OCI-LY3 (cell line): ENCODE measurements around the gene CRIM1.

Experiments used
- H2AFZ ChIP-seq: fragments of 200-600, 300-600 bp; shearing (Covaris generic); 2 replicates; pipeline ENCODE4 v1.6.0; 2014; ENCODE audit warnings: antibody characterized with exemption, low read depth, low read length
- H3K27ac ChIP-seq: fragments of 200-600, 300-600 bp; sonication (generic); 2 replicates; pipeline ENCODE4 v1.5.1; 2014; ENCODE audit warnings: mild to moderate bottlenecking, low read length, moderate library complexity, mixed read lengths
- H3K27me3 ChIP-seq: fragments of 200-600, 300-600 bp; sonication (generic); 2 replicates; pipeline ENCODE4 v1.6.1; 2014; ENCODE audit warnings: low read depth, low read length, mixed read lengths
- H3K36me3 ChIP-seq: fragments of 200-600, 300-600 bp; sonication (generic); replicated peaks from 2 replicates; pipeline ENCODE3; 2014; ENCODE audit warnings: low read depth, low read length, mixed read lengths
- H3K4me1 ChIP-seq: fragments of 300-600, 200-600 bp; sonication (generic); 2 replicates; pipeline ENCODE4 v1.6.1; 2014; ENCODE audit warnings: low read length, mixed read lengths
- H3K4me2 ChIP-seq: fragments of 200-600, 300-600 bp; sonication (generic); 2 replicates; pipeline ENCODE4 v1.6.1; 2014; ENCODE audit warnings: low read length, mixed read lengths
- H3K4me3 ChIP-seq: fragments of 300-600, 200-600 bp; sonication (generic); 2 replicates; pipeline ENCODE4 v1.5.1; 2014; ENCODE audit warnings: antibody characterized with exemption, mild to moderate bottlenecking, low read length, moderate library complexity
- H3K79me2 ChIP-seq: fragments of 300-600, 200-600 bp; shearing (Covaris generic); 2 replicates; pipeline ENCODE4 v1.6.1; 2014; ENCODE audit warnings: mild to moderate bottlenecking, low read length, mixed read lengths
- H3K9ac ChIP-seq: fragments of 300-600, 200-600 bp; shearing (Covaris generic); 2 replicates; pipeline ENCODE4 v1.6.0; 2014; ENCODE audit warnings: mild to moderate bottlenecking, low read length, moderate library complexity
- H3K9me3 ChIP-seq: fragments of 200-600, 300-600 bp; shearing (Covaris generic); 2 replicates; pipeline ENCODE4 v1.6.1; 2014; ENCODE audit warnings: low read length, mixed read lengths; ENCODE audit not compliant: insufficient read depth
- H4K20me1 ChIP-seq: fragments of 200-600, 300-600 bp; sonication (generic); 2 replicates; pipeline ENCODE4 v1.6.1; 2016; ENCODE audit warnings: low read length, mixed read lengths; ENCODE audit not compliant: insufficient read depth
- CTCF ChIP-seq: fragments of 200-600, 300-600 bp; sonication (generic); IDR thresholded peaks from 2 replicates; pipeline ENCODE4 v1.5.1; 2014; ENCODE audit warnings: antibody characterized with exemption, low read length, low read depth
- EZH2phosphoT487 ChIP-seq: fragments of 200-600 bp; shearing (Covaris generic); IDR thresholded peaks from 2 replicates; pipeline ENCODE4 v1.6.1; 2018; ENCODE audit warnings: antibody characterized with exemption, mixed run types, low read depth

CRIM1 gene

GRCh38 chr2:36573165-36573564 lies 217.6 kb downstream of the CRIM1 start:
- Histone ChIP-seq H3K4me2 (no peak overlapping the region), H4K20me1 (no peaks in the 10 kb centered on the region), H3K9ac (no peak overlapping the region), H3K4me1 (no peaks in the 10 kb centered on the region), H3K27ac (no peak overlapping the region), H3K36me3 (peaks cover 35% of the 10 kb centered on the region), H3K79me2 (no peaks in the 10 kb centered on the region), H2AFZ (no peak overlapping the region), H3K9me3 (no peaks in the 10 kb centered on the region), H3K4me3 (no peak overlapping the region), H3K27me3 (no peaks in the 10 kb centered on the region)
- no peak for TF ChIP-seq CTCF
- no peak for TF ChIP-seq EZH2phosphoT487

GRCh38 chr2:36574560-36574959 lies 219.0 kb downstream of the CRIM1 start:
- TF ChIP-seq CTCF: no peak
- TF ChIP-seq EZH2phosphoT487: no peak
- Histone ChIP-seq H4K20me1 (no peaks in the 10 kb centered on the region), H2AFZ (no peak overlapping the region), H3K4me3 (no peak overlapping the region), H3K4me2 (no peak overlapping the region), H3K9me3 (no peaks in the 10 kb centered on the region), H3K9ac (no peak overlapping the region), H3K36me3 (peaks cover 40% of the 10 kb centered on the region), H3K27ac (no peak overlapping the region), H3K27me3 (no peaks in the 10 kb centered on the region), H3K79me2 (no peaks in the 10 kb centered on the region), H3K4me1 (peaks cover 8% of the 10 kb centered on the region)

- peaks cover 64% of the 10 kb centered on the region for H3K36me3 ChIP-seq
- no peak overlapping the region for H3K4me3 ChIP-seq
- peaks cover 8% of the 10 kb centered on the region for H3K4me1 ChIP-seq
- no peak overlapping the region for H3K9ac ChIP-seq
- TF ChIP-seq EZH2phosphoT487: no peak
- no peak for TF ChIP-seq CTCF
- no peaks in the 10 kb centered on the region for H3K27me3 ChIP-seq
- H2AFZ ChIP-seq: no peak overlapping the region
- H3K27ac ChIP-seq: no peak overlapping the region
- H3K79me2 ChIP-seq: no peaks in the 10 kb centered on the region
- H4K20me1 ChIP-seq: no peaks in the 10 kb centered on the region
- no peaks in the 10 kb centered on the region for H3K9me3 ChIP-seq
- H3K4me2 ChIP-seq: no peak overlapping the region
Observed at GRCh38 chr2:36577884-36578283, 222.3 kb downstream of the CRIM1 start.

GRCh38 chr2:36578343-36579296 lies 223.0 kb downstream of the CRIM1 start:
- Histone ChIP-seq H4K20me1 (no peaks in the 10 kb centered on the region), H2AFZ (no peak overlapping the region), H3K4me3 (no peak overlapping the region), H3K9ac (no peak overlapping the region), H3K4me1 (peaks cover 8% of the 10 kb centered on the region), H3K79me2 (no peaks in the 10 kb centered on the region), H3K27me3 (no peaks in the 10 kb centered on the region), H3K9me3 (no peaks in the 10 kb centered on the region), H3K27ac (no peak overlapping the region), H3K4me2 (no peak overlapping the region), H3K36me3 (peaks cover 69% of the 10 kb centered on the region)
- no peak for TF ChIP-seq CTCF
- TF ChIP-seq EZH2phosphoT487: no peak
